ENCODE data around the gene WDR62.

Gene WDR62

DNA sequence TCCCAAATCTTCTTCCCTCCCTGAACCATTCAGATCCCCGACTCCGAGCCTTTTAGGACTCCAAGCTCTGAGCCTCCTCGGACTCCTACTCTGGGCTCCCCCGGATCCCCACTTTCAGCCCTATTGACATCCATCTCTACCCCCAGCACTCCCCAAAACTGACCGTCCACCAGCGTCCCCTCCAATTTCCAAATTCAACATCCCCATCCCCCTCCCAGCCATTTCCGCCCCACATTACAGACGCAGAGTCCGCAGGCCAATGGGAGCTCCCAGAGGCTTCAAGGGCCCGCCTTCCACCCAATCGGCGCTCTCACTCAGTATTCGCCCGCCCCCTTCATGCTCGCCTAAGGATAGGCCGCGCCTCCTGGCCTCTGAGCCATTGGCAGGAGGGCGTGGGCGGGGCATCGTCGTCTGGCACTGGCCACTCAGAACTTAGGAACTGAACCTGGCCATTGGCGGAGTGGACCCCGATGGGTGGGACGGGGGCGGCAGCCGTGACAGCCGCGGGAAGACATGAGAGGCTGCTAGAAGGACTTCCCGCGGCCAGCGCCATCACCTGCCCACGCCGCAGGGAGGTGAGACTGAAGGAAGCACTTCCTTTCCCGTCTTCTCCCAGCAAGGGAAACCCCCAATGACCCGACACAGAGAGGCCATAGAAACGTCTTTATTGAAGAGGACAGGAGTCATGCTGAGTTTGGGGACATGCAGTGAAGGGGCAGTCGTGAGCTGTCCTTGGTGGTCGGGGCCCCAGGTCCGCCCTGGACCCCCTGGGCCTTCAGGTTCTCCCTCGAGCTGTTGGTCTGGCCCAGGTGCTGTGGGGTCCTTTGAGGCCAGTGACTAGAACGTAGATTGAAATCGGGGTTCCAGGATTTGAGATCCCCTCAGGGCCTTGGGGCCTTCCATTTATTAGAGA lies 40.4 kb upstream of the WDR62 start, which contains the start of gene ALKBH6 (continued):
- TF ChIP-seq, protein P1, sequence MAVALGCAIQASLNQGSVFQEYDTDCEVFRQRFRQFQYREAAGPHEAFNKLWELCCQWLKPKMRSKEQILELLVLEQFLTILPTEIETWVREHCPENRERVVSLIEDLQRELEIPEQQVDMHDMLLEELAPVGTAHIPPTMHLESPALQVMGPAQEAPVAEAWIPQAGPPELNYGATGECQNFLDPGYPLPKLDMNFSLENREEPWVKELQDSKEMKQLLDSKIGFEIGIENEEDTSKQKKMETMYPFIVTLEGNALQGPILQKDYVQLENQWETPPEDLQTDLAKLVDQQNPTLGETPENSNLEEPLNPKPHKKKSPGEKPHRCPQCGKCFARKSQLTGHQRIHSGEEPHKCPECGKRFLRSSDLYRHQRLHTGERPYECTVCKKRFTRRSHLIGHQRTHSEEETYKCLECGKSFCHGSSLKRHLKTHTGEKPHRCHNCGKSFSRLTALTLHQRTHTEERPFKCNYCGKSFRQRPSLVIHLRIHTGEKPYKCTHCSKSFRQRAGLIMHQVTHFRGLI (tag by site-specific recombination; IDR thresholded peaks at IDR 0.05) = no peak
- no peak for TF ChIP-seq ZNF174 (tag by site-specific recombination; IDR thresholded peaks at IDR 0.05)
- no peak for TF ChIP-seq ZNF664 (tag by site-specific recombination; IDR thresholded peaks at IDR 0.05)
- TF ChIP-seq, protein P2, sequence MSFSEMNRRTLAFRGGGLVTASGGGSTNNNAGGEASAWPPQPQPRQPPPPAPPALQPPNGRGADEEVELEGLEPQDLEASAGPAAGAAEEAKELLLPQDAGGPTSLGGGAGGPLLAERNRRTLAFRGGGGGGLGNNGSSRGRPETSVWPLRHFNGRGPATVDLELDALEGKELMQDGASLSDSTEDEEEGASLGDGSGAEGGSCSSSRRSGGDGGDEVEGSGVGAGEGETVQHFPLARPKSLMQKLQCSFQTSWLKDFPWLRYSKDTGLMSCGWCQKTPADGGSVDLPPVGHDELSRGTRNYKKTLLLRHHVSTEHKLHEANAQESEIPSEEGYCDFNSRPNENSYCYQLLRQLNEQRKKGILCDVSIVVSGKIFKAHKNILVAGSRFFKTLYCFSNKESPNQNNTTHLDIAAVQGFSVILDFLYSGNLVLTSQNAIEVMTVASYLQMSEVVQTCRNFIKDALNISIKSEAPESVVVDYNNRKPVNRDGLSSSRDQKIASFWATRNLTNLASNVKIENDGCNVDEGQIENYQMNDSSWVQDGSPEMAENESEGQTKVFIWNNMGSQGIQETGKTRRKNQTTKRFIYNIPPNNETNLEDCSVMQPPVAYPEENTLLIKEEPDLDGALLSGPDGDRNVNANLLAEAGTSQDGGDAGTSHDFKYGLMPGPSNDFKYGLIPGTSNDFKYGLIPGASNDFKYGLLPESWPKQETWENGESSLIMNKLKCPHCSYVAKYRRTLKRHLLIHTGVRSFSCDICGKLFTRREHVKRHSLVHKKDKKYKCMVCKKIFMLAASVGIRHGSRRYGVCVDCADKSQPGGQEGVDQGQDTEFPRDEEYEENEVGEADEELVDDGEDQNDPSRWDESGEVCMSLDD (tag by site-specific recombination; IDR thresholded peaks at IDR 0.05) = peak; percentile 91
- TF ChIP-seq ZNF394 (tag by site-specific recombination; IDR thresholded peaks at IDR 0.05; ENCODE audit: borderline replicate concordance) = no peak
- TF ChIP-seq TRIM28 (IDR thresholded peaks at IDR 0.05; ENCODE audit: borderline replicate concordance, low read length) = no peak
- no peak for TF ChIP-seq ZNF701 (tag by site-specific recombination; IDR thresholded peaks at IDR 0.05)
- TF ChIP-seq ZBTB17 (tag by site-specific recombination; IDR thresholded peaks at IDR 0.05) = peak; percentile 88
- no peak for TF ChIP-seq ZNF202 (tag by site-specific recombination; IDR thresholded peaks at IDR 0.05; ENCODE audit: borderline replicate concordance)
- no peak for TF ChIP-seq MEIS1 (CRISPR knock-in tag; IDR thresholded peaks at IDR 0.05; ENCODE audit: borderline replicate concordance)
- no peak for TF ChIP-seq ZNF558 (tag by site-specific recombination; IDR thresholded peaks at IDR 0.05)
- TF ChIP-seq ZNF521 (tag by site-specific recombination; IDR thresholded peaks at IDR 0.05) = no peak
- TF ChIP-seq, protein P3, sequence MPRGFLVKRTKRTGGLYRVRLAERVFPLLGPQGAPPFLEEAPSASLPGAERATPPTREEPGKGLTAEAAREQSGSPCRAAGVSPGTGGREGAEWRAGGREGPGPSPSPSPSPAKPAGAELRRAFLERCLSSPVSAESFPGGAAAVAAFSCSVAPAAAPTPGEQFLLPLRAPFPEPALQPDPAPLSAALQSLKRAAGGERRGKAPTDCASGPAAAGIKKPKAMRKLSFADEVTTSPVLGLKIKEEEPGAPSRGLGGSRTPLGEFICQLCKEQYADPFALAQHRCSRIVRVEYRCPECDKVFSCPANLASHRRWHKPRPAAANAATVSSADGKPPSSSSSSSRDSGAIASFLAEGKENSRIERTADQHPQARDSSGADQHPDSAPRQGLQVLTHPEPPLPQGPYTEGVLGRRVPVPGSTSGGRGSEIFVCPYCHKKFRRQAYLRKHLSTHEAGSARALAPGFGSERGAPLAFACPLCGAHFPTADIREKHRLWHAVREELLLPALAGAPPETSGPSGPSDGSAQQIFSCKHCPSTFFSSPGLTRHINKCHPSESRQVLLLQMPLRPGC (tag by site-specific recombination; IDR thresholded peaks at IDR 0.05) = peak; percentile 62; the same call in 1 of the 2 replicates
- TF ChIP-seq ZNF654 (tag by site-specific recombination; IDR thresholded peaks at IDR 0.05; ENCODE audit: low read depth) = no peak
- TF ChIP-seq REPIN1 (tag by site-specific recombination; IDR thresholded peaks at IDR 0.05; ENCODE audit: low read depth) = no peak; the same call in 1 of the 2 replicates
- no peak for TF ChIP-seq FEZF1 (tag by site-specific recombination; IDR thresholded peaks at IDR 0.05)
- TF ChIP-seq, protein P4, sequence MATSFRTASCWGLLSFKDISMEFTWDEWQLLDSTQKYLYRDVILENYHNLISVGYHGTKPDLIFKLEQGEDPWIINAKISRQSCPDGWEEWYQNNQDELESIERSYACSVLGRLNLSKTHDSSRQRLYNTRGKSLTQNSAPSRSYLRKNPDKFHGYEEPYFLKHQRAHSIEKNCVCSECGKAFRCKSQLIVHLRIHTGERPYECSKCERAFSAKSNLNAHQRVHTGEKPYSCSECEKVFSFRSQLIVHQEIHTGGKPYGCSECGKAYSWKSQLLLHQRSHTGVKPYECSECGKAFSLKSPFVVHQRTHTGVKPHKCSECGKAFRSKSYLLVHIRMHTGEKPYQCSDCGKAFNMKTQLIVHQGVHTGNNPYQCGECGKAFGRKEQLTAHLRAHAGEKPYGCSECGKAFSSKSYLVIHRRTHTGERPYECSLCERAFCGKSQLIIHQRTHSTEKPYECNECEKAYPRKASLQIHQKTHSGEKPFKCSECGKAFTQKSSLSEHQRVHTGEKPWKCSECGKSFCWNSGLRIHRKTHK (tag by site-specific recombination; IDR thresholded peaks at IDR 0.05) = no peak
- peak; percentile 50 for TF ChIP-seq WT1 (tag by site-specific recombination; IDR thresholded peaks at IDR 0.05)
- TF ChIP-seq, protein P5, sequence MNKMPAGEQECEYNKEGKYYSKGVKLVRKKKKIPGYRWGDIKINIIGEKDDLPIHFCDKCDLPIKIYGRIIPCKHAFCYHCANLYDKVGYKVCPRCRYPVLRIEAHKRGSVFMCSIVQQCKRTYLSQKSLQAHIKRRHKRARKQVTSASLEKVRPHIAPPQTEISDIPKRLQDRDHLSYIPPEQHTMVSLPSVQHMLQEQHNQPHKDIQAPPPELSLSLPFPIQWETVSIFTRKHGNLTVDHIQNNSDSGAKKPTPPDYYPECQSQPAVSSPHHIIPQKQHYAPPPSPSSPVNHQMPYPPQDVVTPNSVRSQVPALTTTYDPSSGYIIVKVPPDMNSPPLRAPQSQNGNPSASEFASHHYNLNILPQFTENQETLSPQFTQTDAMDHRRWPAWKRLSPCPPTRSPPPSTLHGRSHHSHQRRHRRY (tag by site-specific recombination; IDR thresholded peaks at IDR 0.05) = 0 out of 2 replicates have a peak, but pooled peaks have one; percentile 31
- peak; percentile 91 for TF ChIP-seq ZNF561 (tag by site-specific recombination; IDR thresholded peaks at IDR 0.05; ENCODE audit: borderline replicate concordance)
- TF ChIP-seq ZEB2 (tag by site-specific recombination; IDR thresholded peaks at IDR 0.05) = peak; percentile 78
- no peak for TF ChIP-seq ZNF785 (tag by site-specific recombination; IDR thresholded peaks at IDR 0.05)
- TF ChIP-seq, protein P6, sequence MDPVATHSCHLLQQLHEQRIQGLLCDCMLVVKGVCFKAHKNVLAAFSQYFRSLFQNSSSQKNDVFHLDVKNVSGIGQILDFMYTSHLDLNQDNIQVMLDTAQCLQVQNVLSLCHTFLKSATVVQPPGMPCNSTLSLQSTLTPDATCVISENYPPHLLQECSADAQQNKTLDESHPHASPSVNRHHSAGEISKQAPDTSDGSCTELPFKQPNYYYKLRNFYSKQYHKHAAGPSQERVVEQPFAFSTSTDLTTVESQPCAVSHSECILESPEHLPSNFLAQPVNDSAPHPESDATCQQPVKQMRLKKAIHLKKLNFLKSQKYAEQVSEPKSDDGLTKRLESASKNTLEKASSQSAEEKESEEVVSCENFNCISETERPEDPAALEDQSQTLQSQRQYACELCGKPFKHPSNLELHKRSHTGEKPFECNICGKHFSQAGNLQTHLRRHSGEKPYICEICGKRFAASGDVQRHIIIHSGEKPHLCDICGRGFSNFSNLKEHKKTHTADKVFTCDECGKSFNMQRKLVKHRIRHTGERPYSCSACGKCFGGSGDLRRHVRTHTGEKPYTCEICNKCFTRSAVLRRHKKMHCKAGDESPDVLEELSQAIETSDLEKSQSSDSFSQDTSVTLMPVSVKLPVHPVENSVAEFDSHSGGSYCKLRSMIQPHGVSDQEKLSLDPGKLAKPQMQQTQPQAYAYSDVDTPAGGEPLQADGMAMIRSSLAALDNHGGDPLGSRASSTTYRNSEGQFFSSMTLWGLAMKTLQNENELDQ (tag by site-specific recombination; IDR thresholded peaks at IDR 0.05; ENCODE audit: low read depth) = no peak
- no peak for TF ChIP-seq ZNF585B (tag by site-specific recombination; IDR thresholded peaks at IDR 0.05)
- TF ChIP-seq ZNF214 (tag by site-specific recombination; IDR thresholded peaks at IDR 0.05; ENCODE audit: borderline replicate concordance) = no peak
- no peak for TF ChIP-seq HOXC10 (CRISPR knock-in tag; IDR thresholded peaks at IDR 0.05)

All from HEK293 (cell line).